GM18502 (cell line): ENCODE measurements around the gene TMEM232.
"Not testable (repeated sequence)": the region's sequence is repeated elsewhere in the genome, so short reads cannot be mapped to it uniquely, and the experiment has no call there.

ENCODE experiments used
- ATAC-seq: cut with Tn5 transposase; IDR thresholded peaks from one replicate; pipeline ENCODE4 v1.9.1; 2021; ENCODE audit warnings: mild to moderate bottlenecking; ENCODE audit not compliant: unreplicated experiment, poor library complexity

The TMEM232 gene

DNA sequence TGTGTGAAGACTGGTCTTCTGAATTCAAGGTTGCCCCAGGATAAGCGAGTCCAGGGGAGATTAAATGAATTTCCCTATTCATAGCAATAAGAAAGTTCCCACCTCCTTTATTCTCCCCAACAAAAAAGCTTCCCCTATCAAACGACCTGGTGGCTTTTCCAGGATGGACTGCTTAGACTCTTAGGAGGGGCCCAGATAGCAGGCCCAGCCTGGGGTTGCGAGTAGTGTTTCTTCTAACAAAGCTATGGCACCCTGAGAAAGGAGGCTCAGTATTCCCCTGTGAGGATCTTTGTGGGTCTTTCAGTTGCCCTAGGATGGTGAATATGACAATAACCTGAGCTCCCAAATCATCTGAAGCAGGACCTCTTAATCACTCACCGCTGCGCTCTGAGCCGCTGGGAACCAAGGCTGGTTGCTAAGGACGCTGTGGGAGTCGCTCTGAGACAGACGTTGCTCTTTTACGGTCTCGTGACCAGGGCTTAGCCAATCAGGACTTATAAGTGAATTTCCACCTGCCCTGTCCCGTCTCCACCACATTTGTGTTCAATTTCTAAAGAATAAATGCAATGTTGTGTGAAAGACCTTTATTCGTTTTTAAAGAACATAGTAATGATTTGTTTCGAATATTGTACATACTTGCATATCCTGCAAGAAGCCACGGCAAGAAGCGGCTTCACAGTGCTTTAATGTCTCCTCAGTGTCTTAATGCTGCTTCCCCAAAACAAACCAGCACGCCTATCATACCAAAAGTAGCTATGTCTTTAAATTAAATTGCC lies at the start of gene TMEM232:
Gene TMEM232, minus strand, starts transcription at position 423 of the 776 bp plus-strand sequence. CDS start 59,319 bp downstream, outside the sequence.
- ATAC-seq: peak; percentile 100

DNA sequence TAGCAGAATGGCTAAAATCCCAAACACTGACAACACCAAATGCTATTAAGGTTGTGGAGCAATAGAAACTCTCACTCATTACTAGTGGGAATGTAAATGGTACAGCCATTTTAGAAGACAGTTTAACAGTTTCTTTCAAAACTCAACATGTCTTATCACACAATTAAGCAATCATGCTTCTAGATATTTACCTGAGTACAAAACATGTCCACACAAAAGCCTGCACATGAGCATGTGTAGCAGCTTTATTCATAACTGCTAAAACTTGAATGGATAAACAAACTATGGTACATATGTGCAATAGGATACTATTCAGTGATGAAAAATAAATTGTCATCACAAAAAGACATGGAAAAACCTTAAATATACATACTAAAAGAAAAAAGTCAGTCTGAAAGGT lies 43.8 kb upstream of the TMEM232 start:
- no peak for ATAC-seq

DNA sequence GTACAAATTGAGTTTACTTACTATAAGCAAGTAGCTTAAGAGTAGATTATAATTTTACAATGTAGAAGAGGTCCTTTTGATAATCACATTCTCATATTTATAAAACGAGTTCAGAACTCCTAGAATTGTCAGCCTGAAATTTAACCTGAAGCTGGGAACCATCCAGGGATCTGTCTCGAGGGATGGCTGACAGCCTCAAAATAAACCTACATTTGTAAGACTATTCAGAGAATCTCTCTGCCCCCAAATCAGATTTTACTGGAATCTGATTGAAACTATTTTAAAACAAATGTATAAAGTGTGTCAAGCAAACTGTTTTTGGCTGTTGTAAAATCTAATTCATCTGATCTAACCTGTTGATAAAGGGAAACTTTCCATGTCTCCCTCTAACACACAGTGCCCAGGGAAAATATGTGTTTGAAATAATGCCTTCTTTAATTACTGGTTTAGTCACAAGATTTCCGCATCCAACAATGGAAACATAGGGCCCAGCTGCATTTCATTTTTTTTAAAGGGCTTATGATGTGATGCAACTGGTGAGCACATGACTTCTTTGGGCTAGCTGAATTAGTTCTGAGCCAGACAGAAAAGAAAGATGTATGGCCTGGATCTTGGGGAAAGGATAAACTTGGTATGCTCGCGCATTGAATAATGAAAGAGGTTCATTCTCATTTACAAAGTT lies 42.7 kb upstream of the TMEM232 start:
- ATAC-seq: no peak

DNA sequence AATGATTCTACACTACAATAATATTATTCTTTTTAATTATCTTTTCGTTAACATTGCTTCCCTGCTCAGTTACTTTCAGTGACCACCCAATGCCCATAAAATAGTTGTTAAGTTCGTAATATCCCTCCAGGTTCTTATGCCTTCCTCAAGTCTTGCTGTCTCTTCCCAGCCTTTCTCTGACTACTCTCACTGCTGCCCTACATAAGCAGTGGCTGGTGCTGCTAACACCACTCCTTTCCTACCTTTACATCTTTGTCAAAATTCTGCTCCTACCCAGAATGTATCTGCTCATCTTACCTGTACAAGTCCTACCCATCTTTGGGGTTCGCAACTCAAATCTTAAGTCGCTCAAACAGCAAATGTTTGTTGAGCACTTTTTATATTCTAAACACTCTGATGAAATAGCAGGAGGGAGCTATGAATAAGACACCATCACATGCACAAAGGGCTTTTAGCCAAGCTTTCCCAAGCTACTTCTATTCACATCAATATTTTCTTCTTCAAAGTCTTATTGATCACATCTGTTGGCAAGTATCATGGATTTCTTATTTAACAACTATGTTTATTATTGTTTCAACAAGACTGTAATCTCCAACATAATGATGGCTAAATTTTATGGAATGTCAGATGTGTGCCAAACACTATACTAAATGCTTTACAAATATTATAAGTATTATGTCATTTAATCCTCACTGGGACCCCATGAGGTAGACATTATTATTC lies 41.8 kb upstream of the TMEM232 start:
- ATAC-seq: no peak

DNA sequence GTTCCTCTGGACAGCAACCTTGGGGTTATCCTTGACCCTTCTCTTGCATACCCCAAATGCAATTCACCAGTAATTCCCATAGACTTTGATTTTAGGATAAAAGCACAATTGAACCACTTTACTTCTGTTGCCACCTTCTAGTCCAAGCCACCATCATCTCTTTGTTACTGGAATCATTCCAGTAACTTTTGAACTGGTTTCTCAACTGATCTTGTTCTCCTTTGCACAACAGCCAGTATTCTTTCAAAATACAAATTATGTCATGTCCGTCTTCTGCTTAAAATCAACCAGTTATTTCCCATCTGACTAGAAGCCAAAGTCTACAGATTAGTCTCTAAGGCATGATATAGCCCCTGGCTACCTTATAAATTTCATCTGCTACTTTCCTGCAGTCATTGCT lies 33.7 kb upstream of the TMEM232 start:
- ATAC-seq: no peak

DNA sequence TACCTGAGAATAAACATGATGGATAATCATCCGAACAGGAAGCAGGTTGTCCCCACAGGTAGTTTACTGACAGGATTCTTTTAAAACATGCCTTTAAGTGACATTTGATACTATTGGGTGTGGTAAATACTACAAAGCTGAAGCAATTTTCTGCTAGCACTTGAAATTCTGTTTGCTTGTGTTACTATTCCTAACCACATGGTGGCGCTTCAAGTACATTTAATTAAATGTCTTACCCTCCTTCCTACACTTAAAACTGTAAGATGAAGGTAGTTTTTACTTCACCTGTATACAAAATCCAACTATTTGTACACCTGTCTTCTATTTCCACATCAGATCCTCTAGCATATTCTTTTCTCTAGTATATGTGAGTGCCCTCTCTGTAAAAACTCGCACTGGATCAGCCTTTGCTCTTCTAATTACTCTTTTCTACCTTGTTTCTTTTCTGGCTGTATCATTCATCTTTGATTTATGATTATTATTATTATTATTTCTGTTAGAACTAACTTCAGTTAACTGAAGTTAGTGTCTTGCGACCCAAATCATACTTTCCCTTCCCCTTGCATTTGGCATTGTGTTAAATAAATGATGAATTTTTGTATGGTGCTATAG lies 30.8 kb upstream of the TMEM232 start:
- ATAC-seq: no peak

DNA sequence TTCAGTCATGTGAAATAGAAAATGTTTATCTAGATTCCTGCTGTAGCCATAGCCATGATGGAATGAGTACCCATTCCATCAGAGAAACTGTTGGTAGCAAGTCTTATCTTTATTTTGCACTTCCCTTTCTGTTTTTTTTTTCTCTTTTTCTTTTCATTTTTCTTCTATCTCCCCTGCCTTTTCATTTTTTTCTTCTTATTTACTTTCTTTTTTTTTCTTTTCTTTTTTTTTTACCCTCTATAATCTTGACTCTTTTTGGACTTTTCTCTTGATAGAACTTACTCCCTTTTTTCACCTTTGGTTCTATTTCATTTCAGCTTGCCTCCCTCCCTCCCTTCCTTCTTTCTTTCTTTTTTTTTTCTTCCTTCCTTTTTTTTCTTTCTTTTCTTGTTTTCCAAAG lies 27.7 kb upstream of the TMEM232 start:
- ATAC-seq: no peak

DNA sequence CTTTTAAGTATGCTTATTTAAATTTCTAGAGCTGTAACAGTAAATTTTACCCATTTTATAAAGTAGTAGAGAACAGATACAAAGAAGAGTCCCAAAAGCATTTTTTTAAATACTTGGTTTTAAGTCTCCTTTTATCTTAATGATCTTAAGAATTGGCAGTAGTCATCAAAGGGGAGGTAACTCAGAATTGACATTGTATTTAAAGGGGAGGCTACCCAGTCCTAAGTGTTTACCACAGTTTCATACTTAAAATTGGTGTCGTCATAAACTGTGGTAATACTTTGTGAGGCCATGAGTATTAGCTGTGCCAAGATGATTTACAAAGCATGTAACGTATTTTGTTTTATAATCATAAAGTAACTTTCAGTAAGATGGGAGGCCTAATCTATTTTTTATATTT lies 27.1 kb upstream of the TMEM232 start:
- no peak for ATAC-seq

DNA sequence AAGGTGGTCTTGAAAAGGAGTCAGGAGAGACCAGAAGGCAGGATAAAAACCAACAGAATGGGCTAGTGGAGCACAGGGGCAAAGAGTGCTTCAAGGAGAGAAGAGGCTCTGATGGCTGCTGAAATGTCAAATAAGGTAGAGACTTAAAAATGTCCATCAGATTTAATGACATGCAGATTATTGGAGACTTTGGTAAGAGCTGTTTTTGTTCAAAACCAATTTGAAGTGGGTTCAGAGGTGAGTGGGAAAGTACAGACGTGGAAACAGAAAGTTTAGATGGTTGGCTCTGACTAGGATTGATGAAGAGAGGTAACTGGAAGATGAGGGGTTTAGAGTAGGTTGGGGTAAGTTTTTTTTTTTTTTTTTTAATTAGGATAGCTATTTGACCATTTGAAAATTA lies 26.5 kb upstream of the TMEM232 start:
- ATAC-seq: peak; percentile 32

DNA sequence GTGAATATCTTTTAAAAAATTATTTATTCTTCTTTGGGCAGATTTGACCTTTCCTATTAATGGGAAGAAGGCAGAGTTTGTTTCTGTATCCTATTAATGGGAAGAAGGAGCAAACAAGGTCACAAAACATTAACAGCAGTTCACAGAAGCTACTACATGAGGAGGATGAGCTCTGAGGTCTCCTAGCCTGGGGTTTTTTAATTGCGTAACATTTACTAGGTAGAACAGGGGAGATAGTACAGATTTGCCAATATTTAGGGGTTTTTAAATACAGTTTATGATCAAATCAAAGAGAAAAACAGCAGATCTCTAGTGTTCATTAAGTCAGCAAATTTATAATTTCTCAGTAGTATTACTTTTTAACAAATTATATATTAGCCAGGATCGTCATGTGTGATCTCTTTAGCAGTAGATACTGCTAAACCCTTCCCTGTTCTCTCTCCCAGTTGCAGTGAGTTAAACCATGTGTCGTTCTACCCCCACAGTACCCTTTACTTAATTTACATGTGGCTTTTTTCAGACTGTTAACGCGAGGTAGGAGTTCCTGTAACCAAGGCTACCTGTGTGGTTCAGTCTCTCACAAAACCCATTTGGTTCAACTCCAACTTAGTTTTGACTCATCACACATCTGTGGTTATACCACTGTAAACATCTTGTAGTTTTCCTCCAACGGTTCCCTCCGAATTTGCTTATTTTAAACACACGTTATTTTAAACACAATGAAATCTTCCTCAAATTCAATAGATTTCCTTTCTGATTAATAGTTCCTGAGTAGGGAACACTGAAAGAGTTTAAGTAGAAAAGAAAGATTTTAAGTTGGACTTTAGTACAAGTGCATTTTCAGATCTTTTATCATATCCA lies 25.7 kb upstream of the TMEM232 start:
- ATAC-seq: peak; percentile 97

DNA sequence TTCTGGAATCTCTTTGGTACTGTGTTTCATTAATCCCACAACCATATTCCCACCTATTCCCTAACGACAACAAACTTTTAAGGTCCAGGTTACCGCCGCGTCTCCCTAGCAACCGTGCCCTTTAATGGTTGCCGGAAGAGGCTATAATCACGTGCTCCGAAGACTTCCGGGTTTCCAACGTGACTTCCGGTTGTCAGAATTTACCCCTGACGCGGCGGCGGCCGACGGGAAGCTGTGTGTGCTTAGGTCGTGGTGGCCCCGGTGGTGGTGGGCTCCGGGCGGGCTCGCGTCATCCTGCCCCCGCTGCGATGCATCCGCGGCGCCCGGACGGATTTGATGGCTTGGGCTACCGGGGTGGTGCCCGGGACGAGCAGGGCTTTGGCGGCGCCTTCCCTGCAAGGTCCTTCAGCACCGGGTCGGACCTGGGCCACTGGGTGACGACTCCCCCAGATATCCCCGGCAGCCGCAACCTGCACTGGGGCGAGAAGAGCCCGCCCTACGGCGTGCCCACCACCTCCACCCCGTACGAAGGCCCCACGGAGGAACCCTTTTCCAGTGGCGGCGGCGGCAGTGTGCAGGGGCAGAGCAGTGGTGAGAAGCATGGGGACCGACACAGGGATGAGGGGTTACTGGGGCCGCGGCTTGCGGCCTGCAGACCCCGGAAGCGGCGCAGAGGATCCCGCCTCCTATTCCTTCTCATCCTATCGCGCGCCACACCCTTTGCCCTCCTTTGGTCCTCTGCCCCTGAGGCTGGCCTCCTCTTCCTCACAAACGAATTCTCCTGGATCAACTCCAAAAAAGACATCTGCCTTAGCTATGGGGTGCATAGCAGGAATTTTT lies 12.6 kb upstream of the TMEM232 start, which contains the start of gene SLC25A46:
Gene SLC25A46, plus strand, starts transcription at position 196 of the 840 bp plus-strand sequence. Its CDS starts 113 bp downstream, at position 309.
- peak; percentile 95 for ATAC-seq

DNA sequence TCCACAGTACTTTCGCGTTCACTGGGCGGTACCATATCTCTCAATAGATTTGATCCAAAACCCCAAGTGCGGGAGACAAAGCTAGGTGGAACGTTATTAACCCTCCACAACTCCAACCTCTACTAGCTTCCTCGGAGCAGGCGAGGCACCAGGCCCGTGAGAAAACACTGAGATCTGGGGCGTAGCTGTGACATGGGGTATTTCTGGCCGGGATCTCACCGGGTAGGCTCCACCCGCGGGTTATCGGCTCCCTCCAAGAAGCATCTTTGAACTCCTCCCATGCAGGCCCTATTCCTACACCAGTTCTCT lies 12.0 kb upstream of the TMEM232 start:
- ATAC-seq: peak; percentile 75

DNA sequence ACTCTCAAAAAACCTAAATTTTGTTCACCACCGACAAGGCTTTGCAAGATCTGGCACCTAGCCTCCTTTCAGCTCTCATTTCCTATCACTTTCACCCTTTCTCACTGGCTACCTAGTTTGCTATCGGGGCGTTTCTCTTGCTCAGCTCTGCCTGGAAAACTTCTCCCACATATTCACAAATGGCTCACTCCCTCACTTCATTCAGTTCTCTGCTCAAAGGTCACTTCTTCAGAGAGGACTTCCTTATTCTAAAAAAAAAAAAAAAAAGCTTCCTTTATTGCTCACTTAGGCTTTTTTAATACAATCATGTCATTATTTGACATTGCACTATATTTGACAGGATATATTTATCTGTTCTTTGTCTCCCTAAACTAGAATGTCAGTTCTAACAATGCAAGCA lies 10.3 kb upstream of the TMEM232 start:
- no peak for ATAC-seq

DNA sequence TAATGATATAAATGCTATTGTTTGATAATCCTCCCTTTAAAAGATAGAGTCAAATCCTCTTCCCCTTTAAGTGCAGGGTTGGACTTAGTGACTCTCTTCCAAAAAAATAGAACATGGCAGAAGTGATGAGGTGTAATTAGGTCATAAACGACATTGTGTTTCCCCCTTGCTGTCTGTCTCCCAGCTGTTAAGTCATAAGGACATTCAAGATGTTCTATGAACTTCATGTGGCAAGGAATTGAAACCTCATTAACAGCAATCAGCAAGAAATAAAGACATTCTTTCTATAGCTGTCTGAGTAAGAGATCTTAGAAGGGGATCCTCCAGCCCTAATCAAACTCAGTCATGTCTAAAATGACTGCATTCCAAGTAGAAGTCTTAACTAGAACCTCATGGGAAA lies 9.1 kb upstream of the TMEM232 start:
- ATAC-seq: no peak

DNA sequence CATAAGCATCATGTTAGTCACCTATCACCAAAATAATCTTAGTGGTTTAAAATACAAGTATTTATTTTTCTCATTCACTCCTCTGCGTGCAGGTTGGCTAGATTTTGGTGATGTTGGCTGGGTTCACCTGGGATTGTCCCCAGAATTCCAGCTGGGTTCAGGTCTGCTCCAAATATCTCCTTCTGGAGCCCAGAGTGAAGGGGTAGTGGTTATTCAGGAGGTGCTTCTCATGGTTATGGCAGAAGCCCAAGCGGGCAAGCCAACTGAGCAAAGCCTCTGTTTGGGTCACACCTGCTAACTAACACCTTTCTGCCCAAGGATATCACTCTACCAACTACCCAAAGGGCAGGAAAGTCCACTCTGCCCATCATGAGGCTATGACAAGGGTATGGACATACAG lies 7.6 kb upstream of the TMEM232 start:
- ATAC-seq: no peak

DNA sequence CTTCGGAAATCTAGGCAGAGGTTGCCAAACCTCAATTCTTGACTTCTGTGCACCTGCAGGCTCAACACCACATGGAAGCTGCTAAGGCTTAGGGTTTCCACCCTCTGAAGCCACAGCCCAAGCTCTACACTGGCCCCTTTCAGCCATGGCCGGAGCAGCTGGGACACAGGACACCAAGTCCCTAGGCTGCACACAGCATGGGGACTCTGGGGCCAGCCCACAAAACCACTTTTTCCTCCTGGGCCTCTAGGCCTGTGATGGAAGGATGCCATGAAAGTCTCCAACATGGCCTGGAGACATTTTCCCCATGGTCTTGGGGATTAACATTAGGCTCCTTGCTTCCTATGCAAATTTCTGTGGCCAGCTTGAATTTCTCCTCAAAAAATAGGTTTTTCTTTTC lies 5.0 kb upstream of the TMEM232 start:
- ATAC-seq: not testable (repeated sequence)

DNA sequence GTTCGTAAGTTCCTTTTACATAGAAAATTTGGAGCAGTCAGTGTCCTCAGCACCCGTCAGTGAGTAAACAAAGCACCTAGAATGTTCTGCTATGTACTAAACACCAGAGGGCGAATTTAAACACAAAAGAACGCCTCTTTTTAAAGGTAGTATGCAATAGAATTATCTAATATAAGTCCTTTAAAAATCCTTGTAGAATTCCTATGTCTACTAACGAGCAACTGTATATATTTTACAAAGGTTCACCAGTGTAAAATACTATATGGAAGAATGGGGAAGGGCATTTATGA lies 499 bp upstream of the TMEM232 start:
- peak; percentile 52 for ATAC-seq

DNA sequence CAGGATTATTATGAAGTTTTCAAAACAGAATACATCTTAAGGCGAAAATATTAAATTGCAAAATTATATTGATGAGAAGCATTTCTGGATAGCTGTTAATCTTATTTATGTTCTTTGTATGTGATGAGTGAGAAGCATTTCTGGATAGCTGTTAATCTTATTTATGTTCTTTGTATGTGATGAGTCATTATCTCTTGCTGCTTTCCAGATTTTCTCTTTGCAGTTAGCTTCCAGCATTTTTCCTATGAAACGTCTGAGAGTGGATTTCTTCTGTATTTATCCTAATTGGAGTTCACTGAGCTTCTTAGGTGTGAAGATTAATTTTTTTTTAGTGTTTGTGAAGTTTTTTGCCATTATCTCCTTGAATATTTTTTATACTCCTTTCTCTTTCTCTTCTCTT lies 8.2 kb downstream of the TMEM232 start:
- no peak for ATAC-seq
